IMR-90 (cell line): ENCODE measurements around the gene ANKRD44. TPM values are rescaled to one million over a fixed set of nuclear protein-coding genes. Genes with fewer than 3 reads are reported as not detected.

Source experiments
- ATAC-seq: fragments of 200-7000 bp; cut with Tn5 transposase; 2 replicates; pipeline ENCODE4 v1.9.1; 2020; ENCODE audit warnings: low read depth, mild to moderate bottlenecking, moderate library complexity
- BruUV-seq: library from RNA; stranded (reverse); fragments of 400-500 nt; replicated peaks from 2 replicates; lab custom pipeline; 2021; lab: Mats Ljungman, UMichigan
- CTCF ChIA-PET: fragments of 300-600 bp; formaldehyde crosslinking; extraction: SDS; loops from one replicate; lab custom pipeline; 2021; ENCODE audit warnings: antibody characterized with exemption; lab: Yijun Ruan, JAX
- POLR2A ChIA-PET: fragments of 300-600 bp; sonication (Branson Sonifier 250); formaldehyde crosslinking; loops from one replicate; lab custom pipeline; 2022; ENCODE audit warnings: antibody characterized with exemption; ENCODE audit not compliant: unreplicated experiment; lab: Charles Lee
- DNase-seq: peaks from one replicate; pipeline ENCODE4 v3.0.0; 2013
- H2AFZ ChIP-seq: replicated peaks from 2 replicates; pipeline ENCODE3; 2013; ENCODE audit warnings: low read length, mild to moderate bottlenecking; ENCODE audit not compliant: poor library complexity
- H2AK5ac ChIP-seq: 2 replicates; pipeline ENCODE4 v1.6.1; 2013; ENCODE audit warnings: low read depth, low read length, inconsistent platforms
- H2AK9ac ChIP-seq: replicated peaks from 2 replicates; pipeline ENCODE3; 2013; ENCODE audit warnings: mild to moderate bottlenecking, low read depth, low read length, moderate library complexity; ENCODE audit not compliant: poor library complexity
- H2BK120ac ChIP-seq: 2 replicates; pipeline ENCODE4 v1.6.1; 2013; ENCODE audit warnings: low read depth, low read length, inconsistent platforms
- H2BK15ac ChIP-seq: 3 replicates; pipeline ENCODE4 v1.6.1; 2013; ENCODE audit warnings: low read depth, low read length, inconsistent platforms
- H2BK20ac ChIP-seq: 2 replicates; pipeline ENCODE4 v1.6.1; 2013; ENCODE audit warnings: low read depth, mild to moderate bottlenecking, inconsistent platforms, low read length, moderate library complexity
- H2BK5ac ChIP-seq: 2 replicates; pipeline ENCODE4 v1.6.1; 2013; ENCODE audit warnings: mild to moderate bottlenecking, low read depth, low read length, inconsistent platforms; ENCODE audit not compliant: poor library complexity, severe bottlenecking
- H3K14ac ChIP-seq: replicated peaks from 2 replicates; pipeline ENCODE4 v1.6.1; 2013; ENCODE audit warnings: low read depth, low read length, inconsistent platforms
- H3K18ac ChIP-seq: 2 replicates; pipeline ENCODE4 v1.6.1; 2013; ENCODE audit warnings: low read depth, low read length, control low read depth
- H3K23ac ChIP-seq: 2 replicates; pipeline ENCODE4 v1.6.1; 2013; ENCODE audit warnings: low read depth, low read length, inconsistent platforms
- H3K27ac ChIP-seq: 2 replicates; pipeline ENCODE4 v1.5.1; 2013; ENCODE audit warnings: mild to moderate bottlenecking, control low read depth, low read length; ENCODE audit not compliant: insufficient read depth
- H3K27me3 ChIP-seq: 2 replicates; pipeline ENCODE4 v1.6.1; 2013; ENCODE audit warnings: low read length; ENCODE audit not compliant: control insufficient read depth, insufficient read depth
- H3K36me3 ChIP-seq: 2 replicates; pipeline ENCODE4 v1.6.1; 2013; ENCODE audit warnings: low read length, mixed read lengths; ENCODE audit not compliant: control insufficient read depth, insufficient read depth
- H3K4ac ChIP-seq: 2 replicates; pipeline ENCODE4 v1.6.1; 2013; ENCODE audit warnings: low read depth, low read length, inconsistent platforms
- H3K4me1 ChIP-seq: 2 replicates; pipeline ENCODE4 v1.6.1; 2013; ENCODE audit warnings: low read length, mixed read lengths; ENCODE audit not compliant: control insufficient read depth, insufficient read depth
- H3K4me2 ChIP-seq: 2 replicates; pipeline ENCODE4 v1.6.1; 2013; ENCODE audit warnings: low read depth, mild to moderate bottlenecking, control low read depth, low read length, moderate library complexity
- H3K4me3 ChIP-seq: 2 replicates; pipeline ENCODE4 v1.5.1; 2013; ENCODE audit warnings: low read depth, mild to moderate bottlenecking, control low read depth, low read length, moderate library complexity; ENCODE audit not compliant: insufficient read depth
- H3K56ac ChIP-seq: 2 replicates; pipeline ENCODE4 v1.6.1; 2013; ENCODE audit warnings: low read length, inconsistent platforms; ENCODE audit not compliant: insufficient read depth; ENCODE audit errors: extremely low read depth
- H3K79me1 ChIP-seq, 2 experiments: 2 replicates each; pipeline ENCODE4 v1.6.1; 2013; ENCODE audit warnings: low read length in 2 of 2, inconsistent platforms in 1 of 2, low read depth in 1 of 2
- H3K9ac ChIP-seq: 2 replicates; pipeline ENCODE4 v1.6.1; 2013; ENCODE audit warnings: low read depth, low read length, control low read depth
- H3K9me1 ChIP-seq: 2 replicates; pipeline ENCODE4 v1.6.1; 2013; ENCODE audit warnings: low read length, inconsistent platforms; ENCODE audit not compliant: insufficient read depth
- H3K9me3 ChIP-seq: 2 replicates; pipeline ENCODE4 v1.6.1; 2013; ENCODE audit warnings: low read length; ENCODE audit not compliant: control insufficient read depth, insufficient read depth
- H4K20me1 ChIP-seq: 2 replicates; pipeline ENCODE4 v1.6.1; 2013; ENCODE audit warnings: low read length, inconsistent platforms; ENCODE audit not compliant: insufficient read depth
- H4K5ac ChIP-seq: 2 replicates; pipeline ENCODE4 v1.6.1; 2013; ENCODE audit warnings: mild to moderate bottlenecking, low read depth, low read length, control low read depth
- H4K8ac ChIP-seq, 2 experiments: 2 replicates each; pipeline ENCODE4 v1.6.1; 2013; ENCODE audit warnings: low read depth in 2 of 2, low read length in 2 of 2, control low read depth in 1 of 2, inconsistent platforms in 1 of 2
- H4K91ac ChIP-seq: 2 replicates; pipeline ENCODE4 v1.6.1; 2013; ENCODE audit warnings: low read depth, low read length, inconsistent platforms; ENCODE audit not compliant: insufficient read depth
- BHLHE40 ChIP-seq: fragments of 150-350 bp; IDR thresholded peaks from 2 replicates; pipeline ENCODE4 v1.6.1; 2016; ENCODE audit warnings: mild to moderate bottlenecking, low read depth, low read length
- CEBPB ChIP-seq: IDR thresholded peaks from 2 replicates; pipeline ENCODE4 v1.6.1; 2012; ENCODE audit warnings: low read depth, low read length, improper control_type of control experiment
- CHD1 ChIP-seq: IDR thresholded peaks from 2 replicates; pipeline ENCODE4 v1.6.1; 2012; ENCODE audit warnings: low read depth, low read length, improper control_type of control experiment
- FOS ChIP-seq: fragments of 150-350 bp; IDR thresholded peaks from 2 replicates; pipeline ENCODE4 v1.6.1; 2016; ENCODE audit warnings: low read depth, low read length
- MAZ ChIP-seq: IDR thresholded peaks from 2 replicates; pipeline ENCODE4 v1.6.1; 2012; ENCODE audit warnings: low read depth, mild to moderate bottlenecking, low read length, improper control_type of control experiment, moderate library complexity, borderline replicate concordance
- MXI1 ChIP-seq: IDR thresholded peaks from 2 replicates; pipeline ENCODE4 v1.6.1; 2012; ENCODE audit warnings: low read depth, mild to moderate bottlenecking, low read length, moderate library complexity, borderline replicate concordance
- NFE2L2 ChIP-seq: fragments of 150-350 bp; IDR thresholded peaks from 2 replicates; pipeline ENCODE4 v1.6.1; 2016; ENCODE audit warnings: low read depth, mild to moderate bottlenecking, low read length
- POLR2A ChIP-seq: IDR thresholded peaks from 2 replicates; pipeline ENCODE4 v1.6.1; 2012; ENCODE audit warnings: mild to moderate bottlenecking, low read depth, low read length
- RAD21 ChIP-seq: IDR thresholded peaks from 2 replicates; pipeline ENCODE4 v1.6.1; 2012; ENCODE audit warnings: low read length, improper control_type of control experiment
- RCOR1 ChIP-seq: IDR thresholded peaks from 2 replicates; pipeline ENCODE4 v1.6.1; 2012; ENCODE audit warnings: mild to moderate bottlenecking, low read length, improper control_type of control experiment; ENCODE audit not compliant: insufficient replicate concordance
- RFX5 ChIP-seq: IDR thresholded peaks from 2 replicates; pipeline ENCODE4 v1.8.0; 2012; ENCODE audit warnings: low read depth, mild to moderate bottlenecking, low read length, moderate library complexity
- SMC3 ChIP-seq: fragments of 150-350 bp; IDR thresholded peaks from 2 replicates; pipeline ENCODE4 v1.6.1; 2016; ENCODE audit warnings: low read depth, mild to moderate bottlenecking, antibody characterized with exemption, low read length, moderate library complexity
- dilution Hi-C: fragments of 300-500 bp; cut with HindIII; formaldehyde crosslinking; loops from one replicate; pipeline ENCODE4 v1.14.3; 2018; ENCODE audit warnings: low sequenced_read_pairs; ENCODE audit not compliant: unreplicated experiment
- in situ Hi-C: fragments of 300-500 bp; cut with MboI; formaldehyde crosslinking; loops from 3 replicates; pipeline ENCODE4 v1.14.3; 2019; ENCODE audit warnings: low sequenced_read_pairs, inconsistent platforms, mixed read lengths
- intact Hi-C: fragments of 100-400 bp; cut with micrococcal nuclease; formaldehyde crosslinking; loops from 2 replicates; pipeline ENCODE4 v1.10.0; 2022
- polyA plus RNA-seq, 3 experiments: library from polyadenylated mRNA; depleted of rRNA; stranded (reverse); fragments of >200 nt; gene quantifications; 2 replicates each; pipeline ENCODE4 v1.2.3, GENCODE V29; 2012; ENCODE audit warnings: low replicate concordance in 1 of 3
- total RNA-seq: library from RNA; depleted of rRNA; stranded (reverse); fragments of >200 nt; gene quantifications from 2 replicates; pipeline ENCODE4 v1.2.3, GENCODE V29; 2012
- TF ChIP-seq, protein P1 (sequence below): conservative IDR thresholded peaks from 2 replicates; pipeline ENCODE4 v1.5.1; 2012; ENCODE audit warnings: mild to moderate bottlenecking, low read depth, low read length, improper control_type of control experiment
- TF ChIP-seq, protein P2 (sequence below): fragments of 150-350 bp; IDR thresholded peaks from 2 replicates; pipeline ENCODE4 v1.6.1; 2016; ENCODE audit warnings: low read depth, mild to moderate bottlenecking, low read length, moderate library complexity, borderline replicate concordance

ANKRD44 gene
- total and polyA plus RNA-seq, 2 of the 4 experiments (the other 2 are of a cell fraction) = 5.2 to 15.6 TPM

DNA sequence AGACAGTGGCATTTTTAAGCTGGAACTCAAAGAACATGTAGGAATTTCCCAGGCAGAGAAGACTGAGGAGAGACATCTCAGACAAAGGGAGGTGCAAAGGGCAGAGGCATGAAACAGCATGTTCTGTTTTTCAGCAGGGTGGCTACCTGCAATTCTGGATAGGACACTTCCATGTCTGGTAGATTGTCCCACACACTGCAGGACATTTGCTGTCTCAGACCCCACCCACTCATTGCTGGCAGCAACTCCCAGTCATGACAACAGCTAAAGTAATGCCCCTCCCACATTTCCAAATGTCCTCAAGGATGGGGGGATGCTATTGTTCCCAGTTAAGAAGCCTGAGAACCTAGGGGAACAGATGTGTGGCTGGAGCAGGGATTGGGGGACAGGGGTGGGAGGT, 40.8 kb downstream of the ANKRD44 start:
- BruUV-seq = no TSS peak

More for the DNA sequence above, 40.8 kb downstream of the ANKRD44 start:
- ATAC-seq (no peak), DNase-seq (no peak)
- Histone ChIP-seq H3K4me1 (peaks cover 4% of the 10 kb centered on the region), H2BK15ac (no peak overlapping the region), H3K9ac (no peak overlapping the region), H3K27ac (no peak overlapping the region), H3K4ac (no peak overlapping the region), H3K79me1 (peaks cover 2 to 7% of the 10 kb centered on the region in 2 experiments; a peak in 3 of 4 replicates), H3K18ac (no peak overlapping the region), H3K56ac (no peak overlapping the region), H3K14ac (no peak overlapping the region), H2BK5ac (no peak overlapping the region), H3K9me3 (no peaks in the 10 kb centered on the region), H2AK5ac (no peak overlapping the region), H4K8ac (no peak overlapping the region), H4K91ac (no peak overlapping the region), H2AK9ac (no peak overlapping the region), H3K23ac (no peak overlapping the region), H4K20me1 (no peaks in the 10 kb centered on the region; the same call in 1 of the 2 replicates), H3K4me2 (no peak overlapping the region), H3K36me3 (no peaks in the 10 kb centered on the region), H2BK20ac (no peak overlapping the region), H3K27me3 (no peaks in the 10 kb centered on the region), H2AFZ (peak overlapping the region; percentile 13), H4K5ac (no peak overlapping the region), H3K4me3 (no peak overlapping the region), H2BK120ac (no peak overlapping the region), H3K9me1 (0 out of 2 replicates have a peak, but pooled peaks cover 7% of the 10 kb centered on the region)
- ChIA-PET POLR2A (no interaction called here), CTCF (no interaction called here)
- in situ Hi-C loops = no loop called here
- dilution Hi-C loops = no loop called here
- intact Hi-C loops = no loop called here
- no peak for TF ChIP-seq RFX5
- TF ChIP-seq CEBPB = no peak
- no peak for TF ChIP-seq CHD1
- TF ChIP-seq POLR2A = no peak
- TF ChIP-seq BHLHE40 = no peak
- TF ChIP-seq, protein P1, sequence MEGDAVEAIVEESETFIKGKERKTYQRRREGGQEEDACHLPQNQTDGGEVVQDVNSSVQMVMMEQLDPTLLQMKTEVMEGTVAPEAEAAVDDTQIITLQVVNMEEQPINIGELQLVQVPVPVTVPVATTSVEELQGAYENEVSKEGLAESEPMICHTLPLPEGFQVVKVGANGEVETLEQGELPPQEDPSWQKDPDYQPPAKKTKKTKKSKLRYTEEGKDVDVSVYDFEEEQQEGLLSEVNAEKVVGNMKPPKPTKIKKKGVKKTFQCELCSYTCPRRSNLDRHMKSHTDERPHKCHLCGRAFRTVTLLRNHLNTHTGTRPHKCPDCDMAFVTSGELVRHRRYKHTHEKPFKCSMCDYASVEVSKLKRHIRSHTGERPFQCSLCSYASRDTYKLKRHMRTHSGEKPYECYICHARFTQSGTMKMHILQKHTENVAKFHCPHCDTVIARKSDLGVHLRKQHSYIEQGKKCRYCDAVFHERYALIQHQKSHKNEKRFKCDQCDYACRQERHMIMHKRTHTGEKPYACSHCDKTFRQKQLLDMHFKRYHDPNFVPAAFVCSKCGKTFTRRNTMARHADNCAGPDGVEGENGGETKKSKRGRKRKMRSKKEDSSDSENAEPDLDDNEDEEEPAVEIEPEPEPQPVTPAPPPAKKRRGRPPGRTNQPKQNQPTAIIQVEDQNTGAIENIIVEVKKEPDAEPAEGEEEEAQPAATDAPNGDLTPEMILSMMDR = no peak
- TF ChIP-seq FOS = no peak
- TF ChIP-seq, protein P2, sequence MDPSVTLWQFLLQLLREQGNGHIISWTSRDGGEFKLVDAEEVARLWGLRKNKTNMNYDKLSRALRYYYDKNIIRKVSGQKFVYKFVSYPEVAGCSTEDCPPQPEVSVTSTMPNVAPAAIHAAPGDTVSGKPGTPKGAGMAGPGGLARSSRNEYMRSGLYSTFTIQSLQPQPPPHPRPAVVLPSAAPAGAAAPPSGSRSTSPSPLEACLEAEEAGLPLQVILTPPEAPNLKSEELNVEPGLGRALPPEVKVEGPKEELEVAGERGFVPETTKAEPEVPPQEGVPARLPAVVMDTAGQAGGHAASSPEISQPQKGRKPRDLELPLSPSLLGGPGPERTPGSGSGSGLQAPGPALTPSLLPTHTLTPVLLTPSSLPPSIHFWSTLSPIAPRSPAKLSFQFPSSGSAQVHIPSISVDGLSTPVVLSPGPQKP = no peak
- TF ChIP-seq RCOR1 = no peak
- no peak for TF ChIP-seq RAD21
- no peak for TF ChIP-seq MAZ
- no peak for TF ChIP-seq SMC3
- TF ChIP-seq MXI1 = no peak
- TF ChIP-seq NFE2L2 = no peak
